HepG2 (cell line): ENCODE measurements around the gene SECTM1. TPM values are rescaled to one million over a fixed set of nuclear protein-coding genes. Genes with fewer than 3 reads are reported as not detected.

Source experiments
- GABPB1 ChIP-seq: IDR thresholded peaks from 2 replicates; pipeline ENCODE4 v1.6.1; 2016; ENCODE audit warnings: mild to moderate bottlenecking, missing genetic modification reagents, moderate library complexity, missing compliant biosample characterization
- JUN ChIP-seq: sonication (generic); formaldehyde crosslinking; IDR thresholded peaks from 2 replicates; pipeline ENCODE4 v1.4.0; 2020; ENCODE audit warnings: mild to moderate bottlenecking, missing genetic modification reagents
- JUND ChIP-seq: sonication (generic); formaldehyde crosslinking; IDR thresholded peaks from 2 replicates; pipeline ENCODE4 v1.8.0; 2022; ENCODE audit warnings: mild to moderate bottlenecking, missing genetic modification reagents
- KDM1A ChIP-seq: IDR thresholded peaks from 2 replicates; pipeline ENCODE4 v1.6.1; 2016; ENCODE audit warnings: missing compliant biosample characterization
- MAFK ChIP-seq, 2 experiments: IDR thresholded peaks in 1 of 2; conservative IDR thresholded peaks in 1 of 2; 2 replicates each; pipeline ENCODE4 v1.6.1; 2011; ENCODE audit warnings: improper control_type of control experiment in 2 of 2, low read length in 2 of 2
- RFXAP ChIP-seq: sonication (generic); formaldehyde crosslinking; IDR thresholded peaks from 2 replicates; pipeline ENCODE4 v1.4.0; 2020; ENCODE audit warnings: missing genetic modification reagents, borderline replicate concordance
- RXRB ChIP-seq: IDR thresholded peaks from 2 replicates; pipeline ENCODE4 v1.6.1; 2016; ENCODE audit warnings: borderline replicate concordance, missing genetic modification reagents, missing compliant biosample characterization
- SOX5 ChIP-seq: IDR thresholded peaks from 2 replicates; pipeline ENCODE4 v1.6.1; 2016; ENCODE audit warnings: borderline replicate concordance
- TOE1 ChIP-seq: sonication (generic); formaldehyde crosslinking; IDR thresholded peaks from 2 replicates; pipeline ENCODE4 v1.4.0; 2020; ENCODE audit warnings: mild to moderate bottlenecking, missing genetic modification reagents
- ZNF451 ChIP-seq: sonication (generic); formaldehyde crosslinking; IDR thresholded peaks from 2 replicates; pipeline ENCODE4 v1.5.0; 2020; ENCODE audit warnings: mild to moderate bottlenecking, missing genetic modification reagents
- ZNF816 ChIP-seq: sonication (generic); formaldehyde crosslinking; IDR thresholded peaks from 2 replicates; pipeline ENCODE4 v1.8.0; 2022; ENCODE audit warnings: missing genetic modification reagents, mild to moderate bottlenecking, borderline replicate concordance
- polyA plus RNA-seq, 8 experiments: library from polyadenylated mRNA; depleted of rRNA in 3 of 8; stranded (reverse) in 7 of 8; unstranded in 1 of 8; fragments of >200 nt; fragmentation: Illumina TruSeq in 4 of 8; extraction: Trizol in 4 of 8; gene quantifications; 2 replicates each; pipeline versions ENCODE4 v1.2.1 to v1.2.3, GENCODE V29; 2011 to 2016; ENCODE audit warnings: low read depth in 4 of 8, missing spikeins in 1 of 8, mixed read lengths in 1 of 8; ENCODE audit not compliant: insufficient read depth in 1 of 8
- total RNA-seq, 5 experiments: library from RNA; depleted of rRNA; stranded (reverse); fragments of >200 nt; fragmentation: Illumina TruSeq; extraction: Trizol; gene quantifications; 2 replicates each; pipeline ENCODE4 v1.2.3, GENCODE V29; 2016; ENCODE audit warnings: low read depth in 1 of 5
- TF ChIP-seq, protein P1 (sequence below): IDR thresholded peaks from 2 replicates; pipeline ENCODE4 v1.6.1; 2018; ENCODE audit warnings: missing genetic modification reagents
- TF ChIP-seq, protein P2 (sequence below): sonication (generic); formaldehyde crosslinking; IDR thresholded peaks from 2 replicates; pipeline ENCODE4 v1.4.0; 2020; ENCODE audit warnings: missing genetic modification reagents
- TF ChIP-seq, protein P3 (sequence below): IDR thresholded peaks from 2 replicates; pipeline ENCODE4 v1.6.1; 2012; ENCODE audit warnings: low read depth, low read length, improper control_type of control experiment
- TF ChIP-seq, protein P4 (sequence below): sonication (generic); formaldehyde crosslinking; IDR thresholded peaks from 2 replicates; pipeline ENCODE4 v1.8.1; 2023; ENCODE audit warnings: mild to moderate bottlenecking, moderate library complexity, missing genetic modification reagents
- TF ChIP-seq, protein P5 (sequence below): sonication (generic); formaldehyde crosslinking; IDR thresholded peaks from 2 replicates; pipeline ENCODE4 v1.5.0; 2020; ENCODE audit warnings: mild to moderate bottlenecking, missing genetic modification reagents, borderline replicate concordance

SECTM1 gene
- total and polyA plus RNA-seq, 2 of the 13 experiments (the other 11 are each of a cell fraction or from before 2014, with no cell fraction given) = 3.5 to 5.3 TPM

DNA sequence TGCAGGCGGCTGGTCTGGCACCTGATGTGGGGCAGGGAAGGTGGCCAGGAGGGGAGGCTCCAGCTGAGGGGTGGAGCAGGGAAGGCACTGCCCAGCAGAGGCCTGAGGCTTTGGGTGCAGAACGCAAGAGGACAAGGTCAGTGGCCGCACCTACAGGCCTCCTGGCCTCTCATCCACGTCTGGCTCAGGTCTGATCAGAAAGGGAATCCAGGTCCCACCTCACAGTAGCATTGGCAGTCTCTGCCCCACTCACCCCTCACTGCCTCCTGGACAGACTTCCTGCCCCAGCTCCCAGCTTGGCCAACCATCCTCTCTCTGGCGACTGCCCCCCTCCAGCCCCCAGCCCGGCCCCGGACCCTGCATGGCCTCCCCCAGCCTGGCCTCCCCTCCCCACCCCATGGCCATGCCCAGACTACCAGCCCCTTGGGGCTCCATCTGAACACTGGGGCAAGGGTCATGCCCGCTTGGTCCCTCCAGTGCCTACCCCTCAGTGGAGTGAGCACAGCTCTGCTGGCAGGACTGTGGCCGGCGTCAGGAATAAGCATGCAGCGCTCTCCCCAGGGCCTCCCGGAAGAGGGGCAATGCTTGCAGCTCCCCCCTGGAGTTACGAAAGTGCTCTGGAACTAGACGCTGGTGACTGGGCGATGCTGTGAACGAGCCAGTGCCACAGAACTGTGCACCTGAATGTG is 42.6 kb upstream of the SECTM1 start (continued):
- peak; percentile 50 for TF ChIP-seq RXRB (CRISPR knock-in tag)
- TF ChIP-seq, protein P1, sequence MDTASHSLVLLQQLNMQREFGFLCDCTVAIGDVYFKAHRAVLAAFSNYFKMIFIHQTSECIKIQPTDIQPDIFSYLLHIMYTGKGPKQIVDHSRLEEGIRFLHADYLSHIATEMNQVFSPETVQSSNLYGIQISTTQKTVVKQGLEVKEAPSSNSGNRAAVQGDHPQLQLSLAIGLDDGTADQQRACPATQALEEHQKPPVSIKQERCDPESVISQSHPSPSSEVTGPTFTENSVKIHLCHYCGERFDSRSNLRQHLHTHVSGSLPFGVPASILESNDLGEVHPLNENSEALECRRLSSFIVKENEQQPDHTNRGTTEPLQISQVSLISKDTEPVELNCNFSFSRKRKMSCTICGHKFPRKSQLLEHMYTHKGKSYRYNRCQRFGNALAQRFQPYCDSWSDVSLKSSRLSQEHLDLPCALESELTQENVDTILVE = peak; percentile 59; the same call in 1 of the 2 replicates
- TF ChIP-seq GABPB1 (CRISPR knock-in tag) = peak; percentile 56; the same call in 1 of the 2 replicates
- TF ChIP-seq, protein P2, sequence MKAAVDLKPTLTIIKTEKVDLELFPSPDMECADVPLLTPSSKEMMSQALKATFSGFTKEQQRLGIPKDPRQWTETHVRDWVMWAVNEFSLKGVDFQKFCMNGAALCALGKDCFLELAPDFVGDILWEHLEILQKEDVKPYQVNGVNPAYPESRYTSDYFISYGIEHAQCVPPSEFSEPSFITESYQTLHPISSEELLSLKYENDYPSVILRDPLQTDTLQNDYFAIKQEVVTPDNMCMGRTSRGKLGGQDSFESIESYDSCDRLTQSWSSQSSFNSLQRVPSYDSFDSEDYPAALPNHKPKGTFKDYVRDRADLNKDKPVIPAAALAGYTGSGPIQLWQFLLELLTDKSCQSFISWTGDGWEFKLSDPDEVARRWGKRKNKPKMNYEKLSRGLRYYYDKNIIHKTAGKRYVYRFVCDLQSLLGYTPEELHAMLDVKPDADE (CRISPR knock-in tag) = no peak
- TF ChIP-seq, protein P3, sequence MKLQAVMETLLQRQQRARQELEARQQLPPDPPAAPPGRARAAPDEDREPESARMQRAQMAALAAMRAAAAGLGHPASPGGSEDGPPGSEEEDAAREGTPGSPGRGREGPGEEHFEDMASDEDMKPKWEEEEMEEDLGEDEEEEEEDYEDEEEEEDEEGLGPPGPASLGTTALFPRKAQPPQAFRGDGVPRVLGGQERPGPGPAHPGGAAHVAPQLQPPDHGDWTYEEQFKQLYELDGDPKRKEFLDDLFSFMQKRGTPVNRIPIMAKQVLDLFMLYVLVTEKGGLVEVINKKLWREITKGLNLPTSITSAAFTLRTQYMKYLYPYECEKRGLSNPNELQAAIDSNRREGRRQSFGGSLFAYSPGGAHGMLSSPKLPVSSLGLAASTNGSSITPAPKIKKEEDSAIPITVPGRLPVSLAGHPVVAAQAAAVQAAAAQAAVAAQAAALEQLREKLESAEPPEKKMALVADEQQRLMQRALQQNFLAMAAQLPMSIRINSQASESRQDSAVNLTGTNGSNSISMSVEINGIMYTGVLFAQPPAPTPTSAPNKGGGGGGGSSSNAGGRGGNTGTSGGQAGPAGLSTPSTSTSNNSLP = no peak
- no peak for TF ChIP-seq MAFK (conservative IDR thresholded peaks at IDR 0.05 in 1 of 2, IDR thresholded peaks at IDR 0.05 in 1 of 2; ENCODE audit: low read length in 2 of 2)
- TF ChIP-seq RFXAP (CRISPR knock-in tag) = no peak
- no peak; the same call in 1 of the 2 replicates for TF ChIP-seq KDM1A (CRISPR knock-in tag)
- 0 out of 2 replicates have a peak, but pooled peaks have one; percentile 23 for TF ChIP-seq JUND (CRISPR knock-in tag)
- TF ChIP-seq, protein P4, sequence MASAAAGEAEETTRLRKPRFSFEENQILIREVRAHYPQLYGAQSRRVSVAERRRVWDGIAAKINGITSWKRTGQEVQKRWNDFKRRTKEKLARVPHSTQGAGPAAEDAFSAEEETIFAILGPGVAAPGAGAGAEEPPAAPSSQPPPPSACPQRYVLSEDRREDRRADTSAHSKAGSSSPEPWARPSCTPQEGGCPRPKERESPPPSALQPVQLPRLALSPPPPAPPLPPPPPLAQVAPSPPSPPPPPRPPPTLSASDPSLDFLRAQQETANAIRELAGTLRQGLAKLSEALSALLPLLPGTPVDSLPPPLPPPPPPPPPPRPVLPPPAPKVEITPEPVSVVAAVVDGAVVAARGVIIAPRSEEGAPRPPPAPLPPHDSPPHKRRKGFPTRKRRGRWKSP (CRISPR knock-in tag) = 0 out of 2 replicates have a peak, but pooled peaks have one; percentile 28
- no peak; the same call in 1 of the 2 replicates for TF ChIP-seq SOX5 (CRISPR knock-in tag)
- TF ChIP-seq JUN (CRISPR knock-in tag) = no peak
- no peak for TF ChIP-seq TOE1 (CRISPR knock-in tag)
- peak; percentile 56; the same call in 1 of the 2 replicates for TF ChIP-seq ZNF451 (CRISPR knock-in tag)
- TF ChIP-seq, protein P5, sequence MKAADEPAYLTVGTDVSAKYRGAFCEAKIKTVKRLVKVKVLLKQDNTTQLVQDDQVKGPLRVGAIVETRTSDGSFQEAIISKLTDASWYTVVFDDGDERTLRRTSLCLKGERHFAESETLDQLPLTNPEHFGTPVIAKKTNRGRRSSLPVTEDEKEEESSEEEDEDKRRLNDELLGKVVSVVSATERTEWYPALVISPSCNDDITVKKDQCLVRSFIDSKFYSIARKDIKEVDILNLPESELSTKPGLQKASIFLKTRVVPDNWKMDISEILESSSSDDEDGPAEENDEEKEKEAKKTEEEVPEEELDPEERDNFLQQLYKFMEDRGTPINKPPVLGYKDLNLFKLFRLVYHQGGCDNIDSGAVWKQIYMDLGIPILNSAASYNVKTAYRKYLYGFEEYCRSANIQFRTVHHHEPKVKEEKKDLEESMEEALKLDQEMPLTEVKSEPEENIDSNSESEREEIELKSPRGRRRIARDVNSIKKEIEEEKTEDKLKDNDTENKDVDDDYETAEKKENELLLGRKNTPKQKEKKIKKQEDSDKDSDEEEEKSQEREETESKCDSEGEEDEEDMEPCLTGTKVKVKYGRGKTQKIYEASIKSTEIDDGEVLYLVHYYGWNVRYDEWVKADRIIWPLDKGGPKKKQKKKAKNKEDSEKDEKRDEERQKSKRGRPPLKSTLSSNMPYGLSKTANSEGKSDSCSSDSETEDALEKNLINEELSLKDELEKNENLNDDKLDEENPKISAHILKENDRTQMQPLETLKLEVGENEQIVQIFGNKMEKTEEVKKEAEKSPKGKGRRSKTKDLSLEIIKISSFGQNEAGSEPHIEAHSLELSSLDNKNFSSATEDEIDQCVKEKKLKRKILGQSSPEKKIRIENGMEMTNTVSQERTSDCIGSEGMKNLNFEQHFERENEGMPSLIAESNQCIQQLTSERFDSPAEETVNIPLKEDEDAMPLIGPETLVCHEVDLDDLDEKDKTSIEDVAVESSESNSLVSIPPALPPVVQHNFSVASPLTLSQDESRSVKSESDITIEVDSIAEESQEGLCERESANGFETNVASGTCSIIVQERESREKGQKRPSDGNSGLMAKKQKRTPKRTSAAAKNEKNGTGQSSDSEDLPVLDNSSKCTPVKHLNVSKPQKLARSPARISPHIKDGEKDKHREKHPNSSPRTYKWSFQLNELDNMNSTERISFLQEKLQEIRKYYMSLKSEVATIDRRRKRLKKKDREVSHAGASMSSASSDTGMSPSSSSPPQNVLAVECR = peak; percentile 67
- TF ChIP-seq ZNF816 (CRISPR knock-in tag) = no peak
